IMR-90 (cell line): Measurements from ENCODE around the gene RAB1B. TPM values are rescaled to one million over a fixed set of nuclear protein-coding genes. Genes with fewer than 3 reads are reported as not detected.

ENCODE experiments used
- ATAC-seq: fragments of 200-7000 bp; cut with Tn5 transposase; 2 replicates; pipeline ENCODE4 v1.9.1; 2020; ENCODE audit warnings: low read depth, mild to moderate bottlenecking, moderate library complexity
- BruUV-seq: library from RNA; stranded (reverse); fragments of 400-500 nt; replicated peaks from 2 replicates; lab custom pipeline; 2021; lab: Mats Ljungman, UMichigan
- CTCF ChIA-PET: fragments of 300-600 bp; formaldehyde crosslinking; extraction: SDS; loops from one replicate; lab custom pipeline; 2021; ENCODE audit warnings: antibody characterized with exemption; lab: Yijun Ruan, JAX
- POLR2A ChIA-PET: fragments of 300-600 bp; sonication (Branson Sonifier 250); formaldehyde crosslinking; loops from one replicate; lab custom pipeline; 2022; ENCODE audit warnings: antibody characterized with exemption; ENCODE audit not compliant: unreplicated experiment; lab: Charles Lee
- DNase-seq: peaks from one replicate; pipeline ENCODE4 v3.0.0; 2013
- H2AFZ ChIP-seq: replicated peaks from 2 replicates; pipeline ENCODE3; 2013; ENCODE audit warnings: low read length, mild to moderate bottlenecking; ENCODE audit not compliant: poor library complexity
- H2AK5ac ChIP-seq: 2 replicates; pipeline ENCODE4 v1.6.1; 2013; ENCODE audit warnings: low read depth, low read length, inconsistent platforms
- H2AK9ac ChIP-seq: replicated peaks from 2 replicates; pipeline ENCODE3; 2013; ENCODE audit warnings: mild to moderate bottlenecking, low read depth, low read length, moderate library complexity; ENCODE audit not compliant: poor library complexity
- H2BK120ac ChIP-seq: 2 replicates; pipeline ENCODE4 v1.6.1; 2013; ENCODE audit warnings: low read depth, low read length, inconsistent platforms
- H2BK15ac ChIP-seq: 3 replicates; pipeline ENCODE4 v1.6.1; 2013; ENCODE audit warnings: low read depth, low read length, inconsistent platforms
- H2BK20ac ChIP-seq: 2 replicates; pipeline ENCODE4 v1.6.1; 2013; ENCODE audit warnings: low read depth, mild to moderate bottlenecking, inconsistent platforms, low read length, moderate library complexity
- H2BK5ac ChIP-seq: 2 replicates; pipeline ENCODE4 v1.6.1; 2013; ENCODE audit warnings: mild to moderate bottlenecking, low read depth, low read length, inconsistent platforms; ENCODE audit not compliant: poor library complexity, severe bottlenecking
- H3K14ac ChIP-seq: replicated peaks from 2 replicates; pipeline ENCODE4 v1.6.1; 2013; ENCODE audit warnings: low read depth, low read length, inconsistent platforms
- H3K18ac ChIP-seq: 2 replicates; pipeline ENCODE4 v1.6.1; 2013; ENCODE audit warnings: low read depth, low read length, control low read depth
- H3K23ac ChIP-seq: 2 replicates; pipeline ENCODE4 v1.6.1; 2013; ENCODE audit warnings: low read depth, low read length, inconsistent platforms
- H3K27ac ChIP-seq: 2 replicates; pipeline ENCODE4 v1.5.1; 2013; ENCODE audit warnings: mild to moderate bottlenecking, control low read depth, low read length; ENCODE audit not compliant: insufficient read depth
- H3K27me3 ChIP-seq: 2 replicates; pipeline ENCODE4 v1.6.1; 2013; ENCODE audit warnings: low read length; ENCODE audit not compliant: control insufficient read depth, insufficient read depth
- H3K36me3 ChIP-seq: 2 replicates; pipeline ENCODE4 v1.6.1; 2013; ENCODE audit warnings: low read length, mixed read lengths; ENCODE audit not compliant: control insufficient read depth, insufficient read depth
- H3K4ac ChIP-seq: 2 replicates; pipeline ENCODE4 v1.6.1; 2013; ENCODE audit warnings: low read depth, low read length, inconsistent platforms
- H3K4me1 ChIP-seq: 2 replicates; pipeline ENCODE4 v1.6.1; 2013; ENCODE audit warnings: low read length, mixed read lengths; ENCODE audit not compliant: control insufficient read depth, insufficient read depth
- H3K4me2 ChIP-seq: 2 replicates; pipeline ENCODE4 v1.6.1; 2013; ENCODE audit warnings: low read depth, mild to moderate bottlenecking, control low read depth, low read length, moderate library complexity
- H3K4me3 ChIP-seq: 2 replicates; pipeline ENCODE4 v1.5.1; 2013; ENCODE audit warnings: low read depth, mild to moderate bottlenecking, control low read depth, low read length, moderate library complexity; ENCODE audit not compliant: insufficient read depth
- H3K56ac ChIP-seq: 2 replicates; pipeline ENCODE4 v1.6.1; 2013; ENCODE audit warnings: low read length, inconsistent platforms; ENCODE audit not compliant: insufficient read depth; ENCODE audit errors: extremely low read depth
- H3K79me1 ChIP-seq, 2 experiments: 2 replicates each; pipeline ENCODE4 v1.6.1; 2013; ENCODE audit warnings: low read length in 2 of 2, inconsistent platforms in 1 of 2, low read depth in 1 of 2
- H3K9ac ChIP-seq: 2 replicates; pipeline ENCODE4 v1.6.1; 2013; ENCODE audit warnings: low read depth, low read length, control low read depth
- H3K9me1 ChIP-seq: 2 replicates; pipeline ENCODE4 v1.6.1; 2013; ENCODE audit warnings: low read length, inconsistent platforms; ENCODE audit not compliant: insufficient read depth
- H3K9me3 ChIP-seq: 2 replicates; pipeline ENCODE4 v1.6.1; 2013; ENCODE audit warnings: low read length; ENCODE audit not compliant: control insufficient read depth, insufficient read depth
- H4K20me1 ChIP-seq: 2 replicates; pipeline ENCODE4 v1.6.1; 2013; ENCODE audit warnings: low read length, inconsistent platforms; ENCODE audit not compliant: insufficient read depth
- H4K5ac ChIP-seq: 2 replicates; pipeline ENCODE4 v1.6.1; 2013; ENCODE audit warnings: mild to moderate bottlenecking, low read depth, low read length, control low read depth
- H4K8ac ChIP-seq, 2 experiments: 2 replicates each; pipeline ENCODE4 v1.6.1; 2013; ENCODE audit warnings: low read depth in 2 of 2, low read length in 2 of 2, control low read depth in 1 of 2, inconsistent platforms in 1 of 2
- H4K91ac ChIP-seq: 2 replicates; pipeline ENCODE4 v1.6.1; 2013; ENCODE audit warnings: low read depth, low read length, inconsistent platforms; ENCODE audit not compliant: insufficient read depth
- BHLHE40 ChIP-seq: fragments of 150-350 bp; IDR thresholded peaks from 2 replicates; pipeline ENCODE4 v1.6.1; 2016; ENCODE audit warnings: mild to moderate bottlenecking, low read depth, low read length
- CEBPB ChIP-seq: IDR thresholded peaks from 2 replicates; pipeline ENCODE4 v1.6.1; 2012; ENCODE audit warnings: low read depth, low read length, improper control_type of control experiment
- MXI1 ChIP-seq: IDR thresholded peaks from 2 replicates; pipeline ENCODE4 v1.6.1; 2012; ENCODE audit warnings: low read depth, mild to moderate bottlenecking, low read length, moderate library complexity, borderline replicate concordance
- POLR2A ChIP-seq: IDR thresholded peaks from 2 replicates; pipeline ENCODE4 v1.6.1; 2012; ENCODE audit warnings: mild to moderate bottlenecking, low read depth, low read length
- RAD21 ChIP-seq: IDR thresholded peaks from 2 replicates; pipeline ENCODE4 v1.6.1; 2012; ENCODE audit warnings: low read length, improper control_type of control experiment
- RCOR1 ChIP-seq: IDR thresholded peaks from 2 replicates; pipeline ENCODE4 v1.6.1; 2012; ENCODE audit warnings: mild to moderate bottlenecking, low read length, improper control_type of control experiment; ENCODE audit not compliant: insufficient replicate concordance
- SMC3 ChIP-seq: fragments of 150-350 bp; IDR thresholded peaks from 2 replicates; pipeline ENCODE4 v1.6.1; 2016; ENCODE audit warnings: low read depth, mild to moderate bottlenecking, antibody characterized with exemption, low read length, moderate library complexity
- USF2 ChIP-seq: fragments of 150-350 bp; IDR thresholded peaks from 2 replicates; pipeline ENCODE4 v1.6.1; 2017; ENCODE audit warnings: mild to moderate bottlenecking, antibody characterized with exemption, low read length, low read depth
- WGBS, 2 experiments: methylation state at CpG; one replicate each; pipeline versions ENCODE4 v1.1.5 to v1.1.7; 2013; ENCODE audit warnings: missing lambda C conversion rate in 2 of 2; ENCODE audit not compliant: insufficient read length in 1 of 2; ENCODE audit errors: extremely low coverage in 2 of 2; 5-methylcytosine and 5-hydroxymethylcytosine counted together
- dilution Hi-C: fragments of 300-500 bp; cut with HindIII; formaldehyde crosslinking; loops from one replicate; pipeline ENCODE4 v1.14.3; 2018; ENCODE audit warnings: low sequenced_read_pairs; ENCODE audit not compliant: unreplicated experiment
- in situ Hi-C: fragments of 300-500 bp; cut with MboI; formaldehyde crosslinking; loops from 3 replicates; pipeline ENCODE4 v1.14.3; 2019; ENCODE audit warnings: low sequenced_read_pairs, inconsistent platforms, mixed read lengths
- intact Hi-C: fragments of 100-400 bp; cut with micrococcal nuclease; formaldehyde crosslinking; loops from 2 replicates; pipeline ENCODE4 v1.10.0; 2022
- polyA plus RNA-seq, 3 experiments: library from polyadenylated mRNA; depleted of rRNA; stranded (reverse); fragments of >200 nt; gene quantifications; 2 replicates each; pipeline ENCODE4 v1.2.3, GENCODE V29; 2012; ENCODE audit warnings: low replicate concordance in 1 of 3
- total RNA-seq: library from RNA; depleted of rRNA; stranded (reverse); fragments of >200 nt; gene quantifications from 2 replicates; pipeline ENCODE4 v1.2.3, GENCODE V29; 2012
- TF ChIP-seq, protein P1 (sequence below): conservative IDR thresholded peaks from 2 replicates; pipeline ENCODE4 v1.5.1; 2012; ENCODE audit warnings: mild to moderate bottlenecking, low read depth, low read length, improper control_type of control experiment

The RAB1B gene
- total and polyA plus RNA-seq, 2 of the 4 experiments (the other 2 are of a cell fraction), result 83.7 to 248 TPM

GRCh38 chr11:66222358-66223149 is 45.9 kb upstream of the RAB1B start:
- H3K27me3 ChIP-seq, result no peaks in the 10 kb centered on the region

More at GRCh38 chr11:66222358-66223149, 45.9 kb upstream of the RAB1B start:
- Histone ChIP-seq H3K36me3 (peaks cover 40% of the 10 kb centered on the region), H2AK5ac (no peak overlapping the region), H4K20me1 (peaks cover 7% of the 10 kb centered on the region), H2BK120ac (no peak overlapping the region), H3K4me3 (no peak overlapping the region), H3K9me3 (no peaks in the 10 kb centered on the region), H3K23ac (no peak overlapping the region), H2BK15ac (no peak overlapping the region), H3K56ac (no peak overlapping the region), H2BK20ac (no peak overlapping the region), H2AFZ (peak overlapping the region; percentile 60), H2BK5ac (no peak overlapping the region), H4K5ac (no peak overlapping the region), H3K4me2 (no peak overlapping the region), H3K14ac (no peak overlapping the region), H3K4me1 (no peaks in the 10 kb centered on the region), H3K4ac (no peak overlapping the region), H3K79me1 (peaks cover 0 to 2% of the 10 kb centered on the region in 2 experiments; a peak in 1 of 4 replicates), H3K18ac (no peak overlapping the region), H3K9me1 (no peaks in the 10 kb centered on the region; the same call in 1 of the 2 replicates), H4K91ac (no peak overlapping the region), H3K9ac (no peak overlapping the region), H3K27ac (no peak overlapping the region), H4K8ac (no peak overlapping the region), H2AK9ac (peak overlapping the region; percentile 89)
- in situ Hi-C loops (no loop called here), dilution Hi-C loops (no loop called here), intact Hi-C loops (loop anchor here (1.0 to 2.0 kb wide), 4 partner anchors 36 to 114 kb away; partner anchors contain the start of genes RIN1 and YIF1A)
- ChIA-PET POLR2A (interaction anchor here (0.5 kb wide), 1 partner anchor 41 kb away, joined by 7 read pairs; no protein-coding TSS in a partner anchor), CTCF (interaction anchor here (0.5 to 1.5 kb wide), 10 partner anchors 9 to 178 kb away, joined by 3 to 9 read pairs (median 4); no protein-coding TSS in a partner anchor)
- DNase-seq (peak; percentile 89), ATAC-seq (peak; percentile 98)
- TF ChIP-seq, protein P1, sequence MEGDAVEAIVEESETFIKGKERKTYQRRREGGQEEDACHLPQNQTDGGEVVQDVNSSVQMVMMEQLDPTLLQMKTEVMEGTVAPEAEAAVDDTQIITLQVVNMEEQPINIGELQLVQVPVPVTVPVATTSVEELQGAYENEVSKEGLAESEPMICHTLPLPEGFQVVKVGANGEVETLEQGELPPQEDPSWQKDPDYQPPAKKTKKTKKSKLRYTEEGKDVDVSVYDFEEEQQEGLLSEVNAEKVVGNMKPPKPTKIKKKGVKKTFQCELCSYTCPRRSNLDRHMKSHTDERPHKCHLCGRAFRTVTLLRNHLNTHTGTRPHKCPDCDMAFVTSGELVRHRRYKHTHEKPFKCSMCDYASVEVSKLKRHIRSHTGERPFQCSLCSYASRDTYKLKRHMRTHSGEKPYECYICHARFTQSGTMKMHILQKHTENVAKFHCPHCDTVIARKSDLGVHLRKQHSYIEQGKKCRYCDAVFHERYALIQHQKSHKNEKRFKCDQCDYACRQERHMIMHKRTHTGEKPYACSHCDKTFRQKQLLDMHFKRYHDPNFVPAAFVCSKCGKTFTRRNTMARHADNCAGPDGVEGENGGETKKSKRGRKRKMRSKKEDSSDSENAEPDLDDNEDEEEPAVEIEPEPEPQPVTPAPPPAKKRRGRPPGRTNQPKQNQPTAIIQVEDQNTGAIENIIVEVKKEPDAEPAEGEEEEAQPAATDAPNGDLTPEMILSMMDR, result peak; percentile 100
- TF ChIP-seq MXI1 (peak; percentile 46; the same call in 1 of the 2 replicates), SMC3 (peak; percentile 80), CEBPB (peak; percentile 92), USF2 (peak; percentile 97), BHLHE40 (no peak; the same call in 1 of the 2 replicates), RCOR1 (peak; percentile 35), RAD21 (peak; percentile 89), POLR2A (no peak; the same call in 1 of the 2 replicates)
- BruUV-seq, result no TSS peak
- WGBS, 2 experiments, result 8% methylated on average over 5 of the region's 21 CpGs; no CpG with 5 or more reads in 1 of the 2 experiments
